UCSD-AML1 (cell line): ENCODE results near the gene RADIL.

Experiments
- DNase-seq: peaks from one replicate; lab custom pipeline; 2025; ENCODE audit not compliant: unreplicated experiment; lab: John Stamatoyannopoulos, UW

RADIL gene

GRCh38 chr7:4832711-4833110 is 50.8 kb downstream of the RADIL start:
- no peak for DNase-seq

- no peak for DNase-seq
Measured at GRCh38 chr7:4831723-4832495, 51.6 kb downstream of the RADIL start.

GRCh38 chr7:4830176-4830575 is 53.3 kb downstream of the RADIL start:
- peak; percentile 57 for DNase-seq

GRCh38 chr7:4828720-4829383 is 54.7 kb downstream of the RADIL start:
- no peak for DNase-seq

GRCh38 chr7:4825081-4825480 is 58.4 kb downstream of the RADIL start:
- no peak for DNase-seq

- no peak for DNase-seq
Measured at GRCh38 chr7:4824120-4824775, 59.3 kb downstream of the RADIL start.

- peak; percentile 22 for DNase-seq
Measured at GRCh38 chr7:4823441-4824119, 59.9 kb downstream of the RADIL start.

- no peak for DNase-seq
Measured at GRCh38 chr7:4822677-4823076, 60.8 kb downstream of the RADIL start.

GRCh38 chr7:4820967-4821471 is 62.5 kb downstream of the RADIL start:
- DNase-seq = no peak

GRCh38 chr7:4820405-4820966 is 63.0 kb downstream of the RADIL start:
- DNase-seq = no peak

GRCh38 chr7:4819560-4820404 is 63.7 kb downstream of the RADIL start:
- no peak for DNase-seq

GRCh38 chr7:4818000-4818794 is 65.3 kb downstream of the RADIL start:
- DNase-seq = no peak

GRCh38 chr7:4817178-4817901 is 66.2 kb downstream of the RADIL start:
- no peak for DNase-seq

GRCh38 chr7:4816419-4817080 is 67.0 kb downstream of the RADIL start:
- DNase-seq = no peak

- peak; percentile 10 for DNase-seq
Measured at GRCh38 chr7:4815609-4816418, 67.7 kb downstream of the RADIL start.

- no peak for DNase-seq
Measured at GRCh38 chr7:4815121-4815520, 68.4 kb downstream of the RADIL start.

- peak; percentile 79 for DNase-seq
Measured at GRCh38 chr7:4814433-4814832, 69.1 kb downstream of the RADIL start.
